Measurements from ENCODE around the gene EDN3.

The EDN3 gene

GRCh38 chr20:59300333-59301081, at the start of gene EDN3:
Gene EDN3, plus strand, starts transcription at chr20:59300611. Its CDS starts 202 bp downstream, at chr20:59300813.
- DNase-seq: no peak

- peak; percentile 12 for DNase-seq
Measured at GRCh38 chr20:59253325-59253724, 47.1 kb upstream of the EDN3 start.

GRCh38 chr20:59253779-59254319, 46.6 kb upstream of the EDN3 start:
- peak; percentile 27 for DNase-seq

- DNase-seq: no peak
Measured at GRCh38 chr20:59255256-59255655, 45.2 kb upstream of the EDN3 start.

GRCh38 chr20:59258221-59258621, 42.2 kb upstream of the EDN3 start:
- no peak for DNase-seq

GRCh38 chr20:59259946-59260345, 40.5 kb upstream of the EDN3 start:
- DNase-seq: no peak

GRCh38 chr20:59265298-59265697, 35.1 kb upstream of the EDN3 start:
- no peak for DNase-seq

- no peak for DNase-seq
Measured at GRCh38 chr20:59268870-59269269, 31.5 kb upstream of the EDN3 start.

GRCh38 chr20:59269411-59270025, 30.9 kb upstream of the EDN3 start:
- no peak for DNase-seq

- DNase-seq: no peak
Measured at GRCh38 chr20:59270380-59270779, 30.0 kb upstream of the EDN3 start.

- DNase-seq: no peak
Measured at GRCh38 chr20:59273739-59274357, 26.6 kb upstream of the EDN3 start.

GRCh38 chr20:59276938-59277337, 23.5 kb upstream of the EDN3 start:
- DNase-seq: no peak

- DNase-seq: no peak
Measured at GRCh38 chr20:59284470-59284869, 15.9 kb upstream of the EDN3 start.

GRCh38 chr20:59289994-59290393, 10.4 kb upstream of the EDN3 start:
- no peak for DNase-seq

GRCh38 chr20:59291740-59292383, 8.5 kb upstream of the EDN3 start:
- DNase-seq: no peak

- DNase-seq: no peak
Measured at GRCh38 chr20:59295531-59295930, 4.9 kb upstream of the EDN3 start.

- DNase-seq: no peak
Measured at GRCh38 chr20:59297686-59298085, 2.7 kb upstream of the EDN3 start.

- DNase-seq: no peak
Measured at GRCh38 chr20:59299945-59300332, 472 bp upstream of the EDN3 start.

- no peak for DNase-seq
Measured at GRCh38 chr20:59301343-59302007, 1.1 kb downstream of the EDN3 start.

GRCh38 chr20:59305908-59306655, 5.7 kb downstream of the EDN3 start:
- DNase-seq: no peak

GRCh38 chr20:59307270-59307669, 6.9 kb downstream of the EDN3 start:
- no peak for DNase-seq
